ENCODE results near the gene RAB11B. TPM values are rescaled to one million over a fixed set of nuclear protein-coding genes. Genes with fewer than 3 reads are reported as not detected.
A peak's percentile ranks its signal among the peaks of the same experiment; 100 is the strongest.

RAB11B gene
- total and polyA plus RNA-seq, 10 of the 15 experiments (the other 5 are each of a cell fraction or from before 2014, with no cell fraction given) = 0.92 to 82.5 (median 17.9) TPM

DNA sequence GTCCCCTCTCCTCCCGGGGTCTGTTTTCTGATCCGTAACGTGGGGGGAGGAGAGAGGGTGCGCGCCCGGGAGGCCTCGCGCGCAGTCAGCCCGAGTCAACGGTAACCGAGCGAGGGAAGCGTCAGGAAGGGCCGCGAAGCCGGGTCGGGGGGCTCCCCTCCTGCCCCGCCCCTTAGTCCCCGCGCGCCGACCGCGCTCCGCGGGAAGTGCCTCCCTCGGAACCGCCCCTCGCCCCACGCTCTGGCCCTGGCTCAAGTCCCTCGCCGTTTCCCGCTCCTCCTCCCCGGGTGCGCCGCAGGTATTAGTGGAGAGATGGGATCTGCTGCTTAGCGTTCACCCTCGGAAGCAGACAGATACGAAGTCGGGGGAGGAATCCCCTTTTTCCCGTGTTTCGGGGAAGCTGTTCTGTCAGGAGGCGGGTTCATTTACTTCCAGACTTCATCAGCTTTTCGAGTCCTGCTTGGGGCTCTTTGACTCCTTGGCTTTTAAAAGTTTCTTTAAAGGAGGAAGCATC lies 55.4 kb downstream of the RAB11B start:
- H3K79me2 ChIP-seq (ENCODE audit: control insufficient read depth, insufficient read depth, low read length) = peaks cover 55% of the 10 kb centered on the region
- intact Hi-C loops (cut with micrococcal nuclease; ENCODE audit: unreplicated experiment) (no loop called here), in situ Hi-C loops (cut with MboI) (no loop called here)
- H3K9ac ChIP-seq (ENCODE audit: control insufficient read depth, insufficient read depth, low read length) = peak overlapping the region; percentile 99
- ChIA-PET CTCF (interaction anchor here (1.0 to 3.7 kb wide), 7 partner anchors 11 to 133 kb away, joined by 4 to 20 read pairs (median 10); partner anchors contain the start of genes MARCHF2, MYO1F and RAB11B), POLR2A (interaction anchor here (2.3 to 3.1 kb wide), 2 partner anchors 10 to 33 kb away, joined by 10 to 14 read pairs; partner anchors contain the start of gene MARCHF2), RAD21 (ENCODE audit: unreplicated experiment) (interaction anchor here (0.5 to 2.0 kb wide), 4 partner anchors 32 to 133 kb away, joined by 3 to 8 read pairs (median 3); partner anchors contain the start of genes MARCHF2 and ZNF414), SMC1A (ENCODE audit: uncharacterized antibody, unreplicated experiment) (interaction anchor here (0.9 to 1.5 kb wide), 3 partner anchors 11 to 92 kb away, joined by 3 to 7 read pairs (median 3); no protein-coding TSS in a partner anchor)
- H4K20me1 ChIP-seq (ENCODE audit: control insufficient read depth, insufficient read depth) = peaks cover 11% of the 10 kb centered on the region
- DNase-seq (ENCODE audit: low read depth, low spot score) (no peak), ATAC-seq (peak; percentile 59), FAIRE-seq (no peak)
- 0% methylated on average over 18 of the region's 45 CpGs for WGBS (ENCODE audit: insufficient coverage, insufficient replicate concordance, low lambda C conversion rate, missing lambda C conversion rate)
- H3K4me1 ChIP-seq (ENCODE audit: control insufficient read depth, insufficient read depth, low read length) = peaks cover 13% of the 10 kb centered on the region
- BruUV-seq (replicated peaks) = no TSS peak
- H3K27ac ChIP-seq (ENCODE audit: control insufficient read depth, insufficient read depth) = peak overlapping the region; percentile 85
- peak overlapping the region; percentile 85 for H3K4me3 ChIP-seq
- H3K27me3 ChIP-seq (replicated peaks in 1 of 2; ENCODE audit: control insufficient read depth in 2 of 2, insufficient read depth in 2 of 2, low read length in 1 of 2) = no peaks in the 10 kb centered on the region
- H3K4me2 ChIP-seq (ENCODE audit: control insufficient read depth, insufficient read depth) = peak overlapping the region; percentile 86
- H3K9me3 ChIP-seq (replicated peaks; ENCODE audit: control insufficient read depth, insufficient read depth, low read length) = no peaks in the 10 kb centered on the region
- TF ChIP-seq TAF1 (IDR thresholded peaks at IDR 0.05; ENCODE audit: borderline replicate concordance, low read depth, low read length) (peak; percentile 27; the same call in 1 of the 2 replicates), CREB1 (IDR thresholded peaks at IDR 0.05; ENCODE audit: low read depth) (no peak), MEF2B (IDR thresholded peaks at IDR 0.05; ENCODE audit: partially characterized antibody, poor library complexity, severe bottlenecking) (peak; percentile 3), LARP7 (IDR thresholded peaks at IDR 0.05) (peak; percentile 12; the same call in 1 of the 2 replicates), TCF7 (IDR thresholded peaks at IDR 0.05; ENCODE audit: borderline replicate concordance) (no peak), ASH2L (IDR thresholded peaks at IDR 0.05; ENCODE audit: borderline replicate concordance, low read depth) (no peak), CHD4 (IDR thresholded peaks at IDR 0.05) (no peak), MYC (IDR thresholded peaks at IDR 0.05; ENCODE audit: insufficient read depth, insufficient read length, insufficient replicate concordance, low read length, severe bottlenecking) (no peak), ATF7 (IDR thresholded peaks at IDR 0.05; ENCODE audit: low read depth) (no peak), EED (IDR thresholded peaks at IDR 0.05; ENCODE audit: low read depth) (peak; percentile 13; the same call in 1 of the 2 replicates)
- no peak overlapping the region for H2AFZ ChIP-seq (ENCODE audit: control insufficient read depth, low read depth, low read length)
- H3K36me3 ChIP-seq (ENCODE audit: control insufficient read depth in 2 of 2, insufficient read depth in 2 of 2, low read length in 1 of 2) = peaks cover 0 to 9% of the 10 kb centered on the region in 2 experiments; a peak in 2 of 4 replicates
